ENCODE measurements around the gene TMC8.
A peak's percentile ranks its signal among the peaks of the same experiment; 100 is the strongest.
"Not testable (repeated sequence)": the region's sequence is repeated elsewhere in the genome, so short reads cannot be mapped to it uniquely, and the experiment has no call there.

The TMC8 gene, protein sequence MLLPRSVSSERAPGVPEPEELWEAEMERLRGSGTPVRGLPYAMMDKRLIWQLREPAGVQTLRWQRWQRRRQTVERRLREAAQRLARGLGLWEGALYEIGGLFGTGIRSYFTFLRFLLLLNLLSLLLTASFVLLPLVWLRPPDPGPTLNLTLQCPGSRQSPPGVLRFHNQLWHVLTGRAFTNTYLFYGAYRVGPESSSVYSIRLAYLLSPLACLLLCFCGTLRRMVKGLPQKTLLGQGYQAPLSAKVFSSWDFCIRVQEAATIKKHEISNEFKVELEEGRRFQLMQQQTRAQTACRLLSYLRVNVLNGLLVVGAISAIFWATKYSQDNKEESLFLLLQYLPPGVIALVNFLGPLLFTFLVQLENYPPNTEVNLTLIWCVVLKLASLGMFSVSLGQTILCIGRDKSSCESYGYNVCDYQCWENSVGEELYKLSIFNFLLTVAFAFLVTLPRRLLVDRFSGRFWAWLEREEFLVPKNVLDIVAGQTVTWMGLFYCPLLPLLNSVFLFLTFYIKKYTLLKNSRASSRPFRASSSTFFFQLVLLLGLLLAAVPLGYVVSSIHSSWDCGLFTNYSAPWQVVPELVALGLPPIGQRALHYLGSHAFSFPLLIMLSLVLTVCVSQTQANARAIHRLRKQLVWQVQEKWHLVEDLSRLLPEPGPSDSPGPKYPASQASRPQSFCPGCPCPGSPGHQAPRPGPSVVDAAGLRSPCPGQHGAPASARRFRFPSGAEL

DNA sequence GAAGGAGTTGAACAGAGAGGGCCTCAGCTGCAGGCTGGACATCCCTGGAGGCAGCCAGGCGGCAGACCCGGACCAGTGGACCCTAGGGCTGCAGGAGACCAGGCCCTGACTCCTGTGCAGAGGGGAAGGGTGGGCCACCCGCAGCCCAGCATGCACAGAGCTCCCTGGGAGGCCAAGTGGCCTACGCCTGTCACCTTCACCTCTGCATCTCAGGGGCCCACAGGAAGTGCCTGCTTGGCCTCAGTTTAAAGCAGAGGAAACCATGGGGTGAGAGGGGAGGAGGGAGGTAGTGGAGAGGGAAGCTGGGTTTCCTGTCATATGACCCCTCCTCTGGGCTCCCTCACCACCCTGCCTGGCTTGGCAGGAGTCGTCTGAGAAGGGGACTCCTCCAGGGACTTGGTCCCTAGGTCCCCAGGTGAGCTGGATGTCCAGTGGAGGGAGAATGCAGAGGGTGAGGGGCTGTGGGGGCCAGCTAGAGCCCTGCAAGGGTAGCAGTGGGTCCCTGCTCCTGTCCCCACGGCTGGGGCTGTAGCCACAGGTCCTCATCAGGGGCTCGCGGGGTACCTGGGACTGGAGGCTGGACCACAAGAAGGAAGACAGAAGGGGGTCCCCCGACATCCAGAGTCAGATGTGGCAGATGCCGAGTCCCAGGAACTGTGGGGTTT, at the start of gene TMC8:
TMC8 (plus strand) TSS at position 335 of the 665 bp plus-strand sequence. CDS start 818 bp downstream, outside the sequence.
- no peak for DNase-seq (ENCODE audit: low read depth)

DNA sequence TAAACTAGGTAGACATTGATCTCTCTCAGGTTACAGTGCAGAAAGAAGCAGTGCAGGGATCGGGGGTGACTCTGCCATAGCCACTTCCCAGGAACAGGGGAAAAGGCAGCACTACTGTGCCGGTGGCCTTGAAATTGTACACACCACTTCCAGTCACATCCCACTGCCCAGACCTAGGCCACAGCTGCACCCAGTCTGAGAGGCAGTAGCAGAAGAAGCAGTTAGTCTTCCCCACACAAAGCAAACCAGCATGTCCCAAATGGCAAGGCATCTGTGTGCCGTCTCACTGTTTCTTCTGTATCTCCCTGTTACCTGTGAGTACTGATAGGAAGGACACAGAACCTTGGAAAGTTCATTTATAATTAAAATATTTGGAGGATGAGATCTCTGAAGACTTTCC, 49.0 kb upstream of the TMC8 start:
- DNase-seq (ENCODE audit: low read depth): no peak

DNA sequence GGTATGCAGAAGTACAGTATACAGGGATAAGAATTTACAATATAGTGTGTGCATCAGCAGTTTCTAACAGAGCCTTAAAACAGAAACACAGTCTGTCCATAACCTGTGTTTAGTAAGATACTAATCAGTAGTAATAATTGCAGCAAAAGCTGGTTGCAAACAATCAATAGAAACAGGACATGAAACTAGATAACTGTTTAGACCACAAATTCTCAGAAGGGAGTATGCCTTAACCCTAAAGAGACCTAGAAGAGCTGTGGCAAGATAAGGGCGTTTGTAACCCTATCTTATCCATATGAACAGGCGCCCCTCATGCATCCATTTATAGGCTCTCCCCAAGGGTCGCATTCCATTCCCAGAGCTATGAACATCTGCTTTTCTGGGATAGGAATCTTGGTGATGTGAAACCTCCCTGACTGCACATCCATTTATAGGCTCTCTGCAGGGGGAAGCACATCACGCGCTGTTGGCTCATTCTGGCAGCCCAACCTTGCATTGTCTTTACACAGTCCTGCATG, 48.2 kb upstream of the TMC8 start:
- DNase-seq (ENCODE audit: low read depth): not testable (repeated sequence)

DNA sequence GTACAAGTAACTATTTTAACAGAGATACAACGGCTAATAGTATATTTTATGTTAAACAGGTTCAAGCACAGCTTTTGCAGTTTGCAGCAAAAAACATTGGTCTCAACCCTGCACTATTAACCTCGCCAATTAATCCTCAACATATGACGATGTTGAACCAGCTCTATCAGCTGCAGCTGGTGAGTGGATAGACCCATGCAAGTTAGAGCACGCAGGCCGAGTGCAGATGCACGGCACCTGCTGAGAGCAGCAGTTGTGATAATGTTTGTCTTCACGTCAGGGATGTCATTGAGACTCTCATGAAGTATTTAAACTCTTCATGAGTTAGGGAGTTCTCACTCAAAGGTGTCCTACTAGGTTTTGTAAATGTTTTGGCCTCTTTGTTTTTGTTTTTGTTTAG, 47.6 kb upstream of the TMC8 start:
- no peak for DNase-seq (ENCODE audit: low read depth)

DNA sequence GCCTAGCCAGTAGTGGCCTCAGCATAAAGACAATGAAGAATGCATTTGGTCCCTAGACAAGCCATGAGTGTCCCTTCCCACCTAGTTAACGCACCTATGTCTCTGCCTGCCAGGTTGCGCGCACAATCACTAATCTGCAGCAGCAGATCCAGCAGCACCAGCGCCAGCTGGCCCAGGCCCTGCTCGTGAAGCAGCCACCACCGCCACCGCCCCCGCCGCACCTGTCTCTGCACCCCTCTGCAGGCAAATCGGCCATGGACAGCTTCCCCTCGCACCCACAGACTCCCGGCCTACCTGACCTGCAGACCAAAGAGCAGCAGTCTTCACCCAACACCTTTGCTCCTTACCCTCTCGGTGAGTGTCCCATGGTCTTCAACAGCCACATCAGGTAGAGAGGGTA, 43.8 kb upstream of the TMC8 start:
- no peak for DNase-seq (ENCODE audit: low read depth)

DNA sequence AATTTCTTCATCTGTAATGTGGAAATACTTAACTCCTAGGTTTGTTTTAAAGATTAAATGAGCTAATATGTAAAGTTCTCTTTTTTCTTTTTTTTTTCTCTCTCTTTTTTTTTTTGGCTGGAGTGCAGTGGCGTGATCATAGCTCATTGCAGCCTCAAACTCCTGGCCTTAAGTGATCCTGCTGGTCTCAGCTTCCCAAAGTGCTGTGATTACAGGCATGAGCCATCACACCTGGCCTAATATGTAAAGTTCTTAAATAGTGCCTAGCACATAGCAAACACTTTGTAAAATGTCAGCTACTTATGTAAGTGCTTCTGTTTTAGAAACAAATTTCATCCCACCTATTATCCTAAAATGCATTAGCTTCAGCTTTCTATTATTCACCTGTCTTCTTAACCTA, 42.0 kb upstream of the TMC8 start:
- no peak for DNase-seq (ENCODE audit: low read depth)

DNA sequence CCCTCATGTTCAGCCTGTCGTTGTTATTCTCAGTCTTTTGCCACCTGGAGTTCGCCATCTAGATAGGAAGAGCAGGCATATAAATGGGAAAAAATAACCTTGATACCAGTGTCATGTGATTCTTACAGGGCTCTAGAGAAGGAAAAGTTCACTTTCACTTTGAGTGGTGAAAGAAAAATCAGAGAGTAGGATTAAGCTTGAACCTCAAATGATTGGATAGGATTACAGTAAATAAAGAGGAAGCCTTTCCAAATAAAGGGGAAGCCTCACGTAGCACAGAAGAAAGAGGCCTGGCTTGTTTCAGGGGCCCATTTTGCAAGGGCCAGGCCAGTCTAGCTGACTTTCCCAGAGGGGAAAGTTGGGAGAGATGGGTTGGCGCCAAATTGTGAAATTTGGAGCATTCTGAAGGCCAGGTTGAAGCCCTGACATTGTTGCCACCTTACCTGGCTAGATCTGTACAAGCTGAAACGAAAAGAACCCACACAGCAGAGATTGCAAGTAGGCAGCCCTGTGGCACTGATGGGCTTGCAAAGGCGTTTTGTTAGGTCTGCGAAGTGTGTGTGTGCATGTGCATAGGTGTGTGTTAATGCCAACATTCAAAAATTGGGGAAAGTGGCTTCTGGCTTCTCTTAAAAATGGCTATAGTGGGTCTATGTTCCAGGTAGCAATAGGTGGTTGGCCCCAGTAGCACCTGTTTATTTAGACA, 40.8 kb upstream of the TMC8 start:
- peak; percentile 12 for DNase-seq (ENCODE audit: low read depth)

DNA sequence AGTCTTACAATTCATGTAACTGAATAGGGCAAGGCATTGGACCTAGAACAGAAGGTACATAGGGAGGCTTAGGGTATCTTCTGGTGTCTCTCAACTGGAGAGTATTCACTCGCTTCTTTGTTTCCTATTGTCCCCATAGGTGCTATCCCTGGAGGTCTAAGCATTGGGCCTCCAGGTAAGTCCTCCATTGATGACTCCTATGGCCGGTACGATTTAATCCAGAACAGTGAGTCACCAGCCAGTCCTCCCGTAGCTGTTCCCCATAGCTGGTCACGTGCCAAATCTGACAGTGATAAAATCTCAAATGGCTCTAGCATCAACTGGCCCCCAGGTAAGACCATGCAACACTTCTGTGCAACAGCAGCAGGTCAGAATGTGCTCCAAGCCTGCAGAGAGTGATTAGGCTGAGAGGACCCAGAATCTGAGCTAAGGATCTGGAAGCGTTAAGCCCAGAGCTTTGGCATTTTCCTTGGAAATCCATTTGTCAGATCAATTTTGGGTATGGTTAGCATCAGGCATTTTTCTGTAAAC, 37.7 kb upstream of the TMC8 start:
- DNase-seq (ENCODE audit: low read depth): no peak

DNA sequence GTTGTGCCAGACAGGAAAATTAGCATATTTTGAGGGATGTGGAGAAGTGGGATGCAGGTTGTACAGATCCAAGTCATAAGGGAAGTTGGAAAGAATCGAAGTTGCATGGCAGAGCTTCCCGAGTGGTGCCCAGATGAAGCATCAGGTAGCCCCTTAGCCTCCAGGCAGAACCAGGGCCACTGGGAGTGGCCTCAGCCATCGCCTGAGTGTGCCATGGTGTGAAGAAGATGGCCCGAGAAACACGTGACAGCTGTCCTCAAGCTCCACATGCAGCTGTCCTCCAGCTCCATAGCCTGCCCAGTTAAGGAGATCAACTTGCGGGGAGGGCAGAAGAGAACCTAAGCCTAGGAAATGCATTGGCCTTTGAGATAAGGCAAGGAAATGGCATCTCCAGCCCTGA, 35.5 kb upstream of the TMC8 start:
- DNase-seq (ENCODE audit: low read depth): no peak

DNA sequence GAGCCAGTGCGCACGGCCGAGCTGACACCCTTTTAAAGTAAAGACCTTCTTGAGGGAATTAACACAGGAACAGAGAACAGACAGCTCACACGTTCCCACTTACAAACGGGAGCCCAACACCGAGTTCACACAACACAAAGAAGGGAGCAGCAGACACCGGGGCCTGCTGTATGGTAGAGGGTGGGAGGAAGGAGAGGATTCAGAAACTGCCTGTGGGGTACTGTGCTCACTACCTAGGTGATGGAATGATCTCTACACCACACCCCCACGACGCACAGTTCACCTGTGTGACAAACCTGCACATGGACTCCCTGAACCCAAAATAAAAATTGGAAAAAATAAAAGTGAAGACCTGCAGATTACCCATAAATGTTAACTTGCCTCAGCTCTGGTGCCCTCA, 34.5 kb upstream of the TMC8 start:
- DNase-seq (ENCODE audit: low read depth): no peak

DNA sequence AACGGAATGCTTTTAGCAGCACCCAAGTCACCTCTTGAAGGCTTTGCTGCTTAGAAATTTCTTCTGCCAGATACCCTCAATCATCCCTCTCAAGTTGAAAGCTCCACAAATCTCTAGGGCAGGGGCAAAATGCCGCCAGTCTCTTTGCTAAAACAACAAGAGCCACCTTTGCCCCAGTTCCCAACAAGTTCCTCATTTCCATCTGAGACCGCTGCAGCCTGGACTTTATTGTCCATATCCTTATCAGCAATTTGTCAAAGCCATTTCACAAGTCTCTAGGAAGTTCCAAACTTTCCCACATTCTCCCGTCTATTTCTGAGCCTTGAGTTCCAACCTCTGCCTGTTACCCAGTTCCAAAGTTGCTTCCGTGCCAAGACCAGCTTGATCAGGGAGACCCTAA, 29.5 kb upstream of the TMC8 start:
- DNase-seq (ENCODE audit: low read depth): no peak

DNA sequence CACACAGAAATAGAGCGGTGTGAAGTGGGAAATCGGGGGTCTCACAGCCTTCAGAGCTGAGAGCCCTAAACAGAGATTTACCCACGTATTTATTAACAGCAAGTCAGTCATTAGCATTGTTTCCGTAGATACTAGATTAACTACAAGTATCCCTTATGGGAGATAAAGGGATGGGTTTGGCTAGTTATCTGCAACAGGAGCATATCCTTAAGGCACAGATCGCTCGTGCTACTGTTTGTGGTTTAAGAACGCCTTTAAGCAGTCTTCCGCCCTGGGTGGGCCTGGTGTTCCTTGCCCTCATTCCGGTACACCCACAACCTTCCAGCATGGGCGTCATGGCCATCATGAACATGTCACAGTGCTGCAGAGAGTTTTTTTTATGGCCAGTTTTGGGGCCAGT, 29.0 kb upstream of the TMC8 start:
- no peak for DNase-seq (ENCODE audit: low read depth)

DNA sequence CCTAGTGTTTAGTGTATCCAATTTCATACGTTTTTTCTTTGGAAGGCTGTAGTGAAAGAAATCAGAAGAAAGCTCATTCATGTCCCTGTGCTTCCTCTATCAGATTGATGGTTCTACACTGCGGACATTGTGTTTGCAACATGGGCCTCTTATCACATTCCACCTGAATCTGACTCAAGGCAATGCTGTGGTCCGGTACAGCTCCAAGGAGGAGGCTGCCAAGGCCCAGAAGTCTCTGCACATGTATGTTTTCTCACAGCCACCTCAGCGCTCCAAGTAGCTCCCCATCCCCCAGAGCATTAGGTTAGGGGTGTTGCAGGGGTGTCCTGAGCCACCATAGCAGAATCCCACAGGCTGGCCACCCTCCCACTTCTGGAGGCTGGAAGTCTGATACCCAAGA, 27.3 kb upstream of the TMC8 start:
- DNase-seq (ENCODE audit: low read depth): peak; percentile 61

DNA sequence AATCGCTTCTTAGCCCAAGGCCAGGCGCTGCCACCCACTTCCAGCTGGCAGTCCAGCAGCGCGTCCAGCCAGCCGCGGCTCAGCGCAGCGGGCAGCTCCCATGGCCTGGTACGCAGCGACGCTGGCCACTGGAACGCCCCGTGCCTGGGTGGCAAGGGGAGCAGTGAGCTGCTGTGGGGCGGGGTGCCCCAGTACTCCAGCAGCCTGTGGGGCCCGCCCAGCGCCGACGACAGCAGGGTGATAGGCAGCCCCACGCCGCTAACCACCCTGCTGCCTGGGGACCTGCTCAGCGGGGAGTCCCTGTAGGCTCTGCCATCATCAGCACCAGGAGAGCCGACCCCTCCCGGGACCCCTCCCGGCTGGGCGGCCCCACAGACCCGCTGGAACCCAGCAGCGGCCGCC, 26.0 kb upstream of the TMC8 start:
- no peak for DNase-seq (ENCODE audit: low read depth)

DNA sequence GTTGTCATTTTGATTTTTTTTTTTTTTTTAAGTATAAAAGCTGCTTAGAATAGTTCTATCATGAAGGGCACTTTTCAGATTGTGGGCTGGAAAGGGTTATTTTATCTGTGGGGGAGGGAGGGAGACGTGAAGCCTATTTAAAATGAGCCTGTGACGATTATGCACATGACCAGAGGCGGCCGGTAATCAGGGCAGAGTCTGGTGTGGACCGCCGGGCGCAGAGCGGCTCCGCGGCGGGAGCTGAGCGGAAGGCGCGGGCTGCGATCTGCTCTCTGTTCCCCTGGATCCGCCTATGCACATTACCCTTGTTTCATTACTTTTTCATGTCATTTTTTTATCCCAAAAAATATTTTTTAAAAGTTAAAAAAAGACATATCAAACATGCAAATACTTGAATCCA, 25.5 kb upstream of the TMC8 start:
- no peak for DNase-seq (ENCODE audit: low read depth)

DNA sequence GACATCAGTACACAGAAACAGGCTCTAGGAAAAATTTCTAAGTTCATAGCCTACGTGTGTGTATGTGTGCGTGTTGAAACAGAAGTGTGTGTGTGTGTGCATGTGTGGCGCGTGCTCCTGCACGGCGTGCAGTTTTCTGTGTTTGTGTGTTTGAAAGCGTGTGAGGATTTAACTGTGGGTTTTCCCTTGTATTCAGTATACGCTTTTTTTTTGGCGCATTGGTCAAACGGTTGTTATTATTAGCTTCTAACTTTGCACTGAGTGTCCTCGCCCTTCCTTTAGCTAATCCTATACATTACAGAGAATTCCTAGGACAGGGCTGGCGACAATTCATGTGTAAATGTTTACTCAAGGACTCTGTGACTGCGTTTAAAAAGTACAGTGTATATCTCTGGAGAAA, 25.0 kb upstream of the TMC8 start:
- DNase-seq (ENCODE audit: low read depth): no peak

DNA sequence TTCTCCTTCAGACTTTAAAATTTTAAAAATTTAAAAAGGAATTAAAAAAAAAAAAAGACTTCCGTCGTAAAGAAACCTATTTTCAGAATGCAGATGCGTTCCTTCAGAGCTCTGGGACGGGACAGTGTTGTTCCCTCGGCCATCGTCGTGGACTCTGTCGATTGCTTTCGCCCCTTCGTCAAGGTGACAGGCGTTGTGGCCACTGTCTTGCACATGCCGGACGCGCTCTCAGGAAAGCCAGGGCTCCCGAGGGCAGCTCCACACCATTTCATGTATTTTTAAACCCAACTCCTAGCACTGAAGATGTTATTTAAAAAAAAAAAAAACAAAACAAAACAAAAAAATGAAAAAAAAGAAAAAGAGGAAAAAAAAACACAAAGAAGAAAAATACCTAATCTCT, 24.4 kb upstream of the TMC8 start:
- DNase-seq (ENCODE audit: low read depth): no peak

DNA sequence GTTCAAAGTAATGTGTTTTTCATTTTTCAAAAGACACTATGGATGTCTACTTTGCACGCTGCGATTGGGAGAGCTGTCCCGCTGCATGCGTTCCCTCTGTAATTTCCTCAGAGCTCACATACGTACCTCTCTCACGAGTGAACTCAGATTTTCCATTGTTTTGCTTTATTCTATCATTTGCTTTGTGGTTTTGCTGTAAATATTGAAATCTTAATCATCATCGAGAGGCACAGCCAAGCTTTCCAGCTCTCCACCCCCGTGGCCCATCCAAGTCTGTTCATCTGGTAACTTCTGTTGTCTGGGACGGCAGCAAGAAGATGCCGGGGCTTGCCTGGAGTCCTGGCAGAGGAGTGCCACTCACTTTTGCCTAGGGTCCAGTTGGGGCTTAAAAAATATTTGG, 23.1 kb upstream of the TMC8 start:
- no peak for DNase-seq (ENCODE audit: low read depth)

DNA sequence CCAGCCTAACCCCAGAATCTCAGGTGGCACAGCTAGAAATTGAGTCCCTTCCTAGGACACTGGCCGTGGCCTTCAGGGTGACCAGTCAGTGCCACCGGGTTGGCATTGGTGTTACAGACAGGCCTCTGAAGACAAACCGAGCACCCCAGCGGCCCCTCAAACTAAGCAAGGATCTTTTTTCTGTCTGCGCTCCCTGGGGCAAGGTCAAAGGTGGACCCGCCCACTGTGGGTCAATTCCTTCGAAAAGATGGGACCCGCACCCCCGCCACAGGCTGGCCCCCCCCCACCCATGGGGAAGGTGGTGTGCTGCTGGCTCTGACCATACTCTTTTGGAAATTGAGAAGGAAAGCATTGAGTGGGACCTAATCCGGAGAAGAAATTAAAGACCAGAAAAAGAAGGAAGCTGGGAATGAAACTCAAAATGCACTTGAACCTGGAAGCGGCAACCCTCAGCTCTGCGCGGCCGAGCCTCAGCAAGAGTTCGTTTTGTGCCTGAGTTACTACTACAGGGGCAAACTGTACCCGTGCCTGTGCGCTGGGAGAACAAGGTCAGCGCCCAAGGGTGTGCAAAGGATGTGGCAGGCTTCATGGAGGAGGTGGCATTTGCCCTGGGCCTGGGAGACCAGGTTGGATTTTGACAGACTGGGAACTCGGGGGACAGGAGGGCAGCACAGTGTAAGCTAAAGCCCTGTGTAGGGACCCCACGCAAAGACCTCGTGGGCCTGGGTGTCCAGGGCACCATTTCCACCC, 22.4 kb upstream of the TMC8 start:
- no peak for DNase-seq (ENCODE audit: low read depth)

DNA sequence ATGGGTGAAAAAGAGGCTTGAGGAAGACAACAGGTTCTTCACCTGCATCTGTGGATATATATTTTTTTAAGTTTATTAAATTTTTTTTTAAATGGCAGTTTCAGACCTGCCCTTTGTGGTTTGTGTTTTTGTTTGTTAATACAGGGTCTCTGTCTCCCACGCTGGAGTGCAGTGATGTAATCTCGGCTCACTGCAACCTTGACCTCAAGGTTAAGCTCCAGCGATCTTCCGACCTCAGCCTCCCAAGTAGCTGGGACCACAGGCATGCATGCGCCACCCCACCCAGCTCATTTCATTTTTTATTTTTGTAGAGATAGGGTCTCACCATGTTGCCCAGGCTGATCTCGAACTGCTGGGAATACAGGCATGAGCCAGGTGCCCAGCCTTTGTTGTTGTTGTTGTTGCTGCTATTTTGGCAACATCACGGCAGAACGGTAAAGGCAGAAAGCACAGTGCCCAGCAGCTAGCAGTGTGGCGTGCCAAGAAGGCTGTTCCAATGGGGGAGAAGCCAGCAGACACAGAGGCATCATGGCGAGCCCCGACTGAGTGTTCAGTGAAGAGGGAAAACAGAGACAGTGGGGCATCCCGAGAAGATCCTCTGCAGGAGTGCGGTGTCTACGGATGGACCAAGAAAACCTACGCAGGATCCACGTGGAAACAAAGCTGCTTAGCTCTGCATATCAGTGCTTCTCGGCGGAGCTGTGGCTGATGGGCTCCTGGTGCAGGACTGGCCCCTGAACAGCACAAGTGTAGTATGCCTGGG, 21.7 kb upstream of the TMC8 start:
- DNase-seq (ENCODE audit: low read depth): peak; percentile 17

DNA sequence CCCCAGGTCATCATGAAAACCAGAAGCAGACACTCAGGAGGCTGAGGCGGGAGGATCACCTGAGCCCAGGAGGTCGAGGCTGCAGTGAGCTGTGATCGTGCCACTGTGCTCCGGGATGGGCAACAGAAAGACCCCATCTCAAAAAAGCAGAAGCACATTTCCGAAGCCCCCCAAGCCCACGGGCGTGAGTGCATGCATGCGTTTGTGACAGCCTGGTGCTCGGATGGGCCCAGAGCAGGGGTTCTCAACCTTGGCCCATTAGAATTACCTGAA, 21.1 kb upstream of the TMC8 start:
- DNase-seq (ENCODE audit: low read depth): no peak
